Testis (tissue), 3 donors: ENCODE results near the gene DAZAP2. TPM values are rescaled to one million over a fixed set of nuclear protein-coding genes. Genes with fewer than 3 reads are reported as not detected.
A peak's percentile ranks its signal among the peaks of the same experiment; 100 is the strongest.

Source experiments
- DNase-seq: peaks from one replicate; pipeline ENCODE4 v3.0.0-alpha.2; 2019
- H3K27ac ChIP-seq, 2 donors: fragments of 200-600 bp; sonication (generic); one replicate each; pipeline ENCODE4 v1.5.1; 2019
- H3K27me3 ChIP-seq: fragments of 200-600 bp; sonication (generic); one replicate; pipeline ENCODE4 v1.5.1; 2019
- H3K36me3 ChIP-seq: fragments of 200-600 bp; sonication (generic); one replicate; pipeline ENCODE4 v1.5.1; 2017; ENCODE audit warnings: low read depth; ENCODE audit errors: missing control alignments
- H3K4me1 ChIP-seq: fragments of 200-600 bp; sonication (generic); one replicate; pipeline ENCODE4 v1.5.1; 2019
- H3K4me3 ChIP-seq, 2 donors: fragments of 200-600 bp; sonication (generic); one replicate each; pipeline ENCODE4 v1.5.1; 2017 to 2019
- H3K9me3 ChIP-seq: fragments of 200-600 bp; sonication (generic); one replicate; pipeline ENCODE4 v1.5.1; 2017
- POLR2A ChIP-seq: fragments of 450-650 bp; IDR thresholded peaks from one replicate; pipeline ENCODE4 v1.6.1; 2017; ENCODE audit warnings: antibody characterized with exemption, mild to moderate bottlenecking, moderate library complexity
- WGBS, 2 donors: methylation state at CpG; one replicate each; pipeline ENCODE4 v1.1.5; 2018; 5-methylcytosine and 5-hydroxymethylcytosine counted together
- intact Hi-C: fragments of 100-400 bp; cut with DNase I; formaldehyde crosslinking; loops from one replicate; pipeline ENCODE4 v1.15.1; 2023; ENCODE audit warnings: low total_unique reads
- polyA plus RNA-seq: library from polyadenylated mRNA; stranded (reverse); fragments of 350-450 nt; fragmentation: Illumina TruSeq; extraction: RNeasy Lipid Tissue Mini Kit (QIAGEN cat#74804); gene quantifications from one replicate; pipeline ENCODE4 v1.2.3, GENCODE V29; 2014; ENCODE audit warnings: low read depth, low replicate concordance; ENCODE audit not compliant: insufficient read depth
- total RNA-seq, 2 donors: library from RNA; depleted of rRNA; stranded (reverse); fragments of >200 nt; gene quantifications; one replicate each; pipeline ENCODE4 v1.2.3, GENCODE V29; 2016
- TF ChIP-seq, protein P1 (sequence below), 3 experiments: fragments of 450-650 bp in 2 of 3; fragments of 200-600 bp in 1 of 3; sonication (generic) in 1 of 3; IDR thresholded peaks; one replicate each; pipeline ENCODE4 v1.5.1; 2016 to 2019; ENCODE audit warnings: antibody characterized with exemption in 3 of 3, mild to moderate bottlenecking in 2 of 3, moderate library complexity in 1 of 3

DAZAP2 gene
- total and polyA plus RNA-seq, 3 donors from 2014 or later = 106 to 226 (median 176) TPM

DNA sequence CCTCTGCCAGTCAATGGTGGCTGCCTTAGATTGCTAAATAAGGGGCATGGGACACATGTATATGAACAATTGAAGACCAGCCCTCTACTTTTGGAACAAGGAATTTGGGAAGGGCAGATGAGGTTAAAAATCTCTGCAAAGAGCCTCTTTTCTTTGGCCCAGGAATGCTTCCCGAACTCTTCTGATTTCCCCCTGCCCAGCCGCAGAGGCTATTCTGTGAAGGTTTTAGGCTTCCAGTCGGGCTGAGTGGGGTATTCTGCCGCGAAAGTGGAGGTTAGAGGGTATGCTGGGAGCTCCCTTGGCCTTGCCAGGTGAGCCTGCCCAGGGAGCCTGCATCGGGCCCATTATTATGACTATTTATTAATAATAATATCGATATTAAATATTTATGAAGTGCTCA, 22.0 kb upstream of the DAZAP2 start:
- Histone ChIP-seq H3K4me3 (peak overlapping the region; percentile 84 to 91), H3K27me3 (no peaks in the 10 kb centered on the region), H3K9me3 (no peaks in the 10 kb centered on the region), H3K36me3 (no peaks in the 10 kb centered on the region), H3K4me1 (no peaks in the 10 kb centered on the region), H3K27ac (peak overlapping the region; percentile 95)
- 18 to 27% methylated on average over 7 of the region's 7 CpGs for WGBS, 2 donors
- intact Hi-C loops = no loop called here
- TF ChIP-seq POLR2A = no peak
- TF ChIP-seq, protein P1, sequence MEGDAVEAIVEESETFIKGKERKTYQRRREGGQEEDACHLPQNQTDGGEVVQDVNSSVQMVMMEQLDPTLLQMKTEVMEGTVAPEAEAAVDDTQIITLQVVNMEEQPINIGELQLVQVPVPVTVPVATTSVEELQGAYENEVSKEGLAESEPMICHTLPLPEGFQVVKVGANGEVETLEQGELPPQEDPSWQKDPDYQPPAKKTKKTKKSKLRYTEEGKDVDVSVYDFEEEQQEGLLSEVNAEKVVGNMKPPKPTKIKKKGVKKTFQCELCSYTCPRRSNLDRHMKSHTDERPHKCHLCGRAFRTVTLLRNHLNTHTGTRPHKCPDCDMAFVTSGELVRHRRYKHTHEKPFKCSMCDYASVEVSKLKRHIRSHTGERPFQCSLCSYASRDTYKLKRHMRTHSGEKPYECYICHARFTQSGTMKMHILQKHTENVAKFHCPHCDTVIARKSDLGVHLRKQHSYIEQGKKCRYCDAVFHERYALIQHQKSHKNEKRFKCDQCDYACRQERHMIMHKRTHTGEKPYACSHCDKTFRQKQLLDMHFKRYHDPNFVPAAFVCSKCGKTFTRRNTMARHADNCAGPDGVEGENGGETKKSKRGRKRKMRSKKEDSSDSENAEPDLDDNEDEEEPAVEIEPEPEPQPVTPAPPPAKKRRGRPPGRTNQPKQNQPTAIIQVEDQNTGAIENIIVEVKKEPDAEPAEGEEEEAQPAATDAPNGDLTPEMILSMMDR (IDR thresholded peaks at IDR 0.05) = no peak
- no peak for DNase-seq

DNA sequence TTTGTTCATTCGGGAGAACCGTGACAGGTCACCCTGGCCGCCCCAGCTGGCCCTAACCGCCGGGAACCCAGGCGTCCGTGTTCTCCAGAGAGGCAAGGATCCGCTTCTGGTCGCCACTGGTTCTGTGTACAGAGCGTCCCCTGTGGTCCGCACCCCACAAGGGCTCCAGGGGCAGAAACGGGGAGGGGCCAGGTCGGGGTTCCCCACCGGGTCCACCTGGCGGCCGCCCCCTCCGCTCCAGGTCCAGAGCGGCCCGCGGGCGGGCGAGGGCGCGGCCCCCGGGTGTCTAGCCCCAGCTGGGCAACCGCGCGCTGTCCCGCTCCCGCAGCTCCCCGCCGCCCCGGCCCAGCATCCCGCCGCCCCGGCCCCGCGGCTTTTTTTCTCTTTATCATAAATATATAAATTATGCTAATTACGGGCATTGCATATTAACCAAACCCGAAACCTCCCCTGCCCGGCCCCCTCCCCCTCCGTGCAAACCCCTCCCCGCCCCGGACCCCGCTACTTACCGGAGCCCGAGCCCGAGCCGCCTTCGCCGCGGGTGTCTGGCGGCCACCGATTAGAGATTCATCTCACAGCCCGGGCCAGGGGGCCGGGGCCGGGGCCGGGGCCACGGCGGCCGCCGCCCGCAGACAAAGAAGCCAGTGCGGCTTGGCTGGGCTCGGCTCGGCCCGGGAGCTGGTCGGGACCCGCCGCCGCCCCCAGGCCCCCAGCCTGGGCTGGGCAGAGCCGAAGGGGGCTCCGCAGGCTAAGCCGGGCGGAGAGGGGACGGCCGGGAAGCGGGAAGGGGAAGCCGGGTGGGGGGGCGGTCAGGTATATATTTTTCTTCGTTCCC, 21.3 kb upstream of the DAZAP2 start:
- Histone ChIP-seq H3K27ac (peak overlapping the region; percentile 95), H3K27me3 (no peaks in the 10 kb centered on the region), H3K36me3 (no peaks in the 10 kb centered on the region), H3K4me1 (no peaks in the 10 kb centered on the region), H3K9me3 (no peaks in the 10 kb centered on the region), H3K4me3 (peak overlapping the region; percentile 84 to 91)
- intact Hi-C loops = no loop called here
- TF ChIP-seq, protein P1 (IDR thresholded peaks at IDR 0.05) = peak in 1 of 3 experiments; percentile 14
- TF ChIP-seq POLR2A = no peak
- 1 to 2% methylated on average over 62 to 81 of the region's 81 CpGs for WGBS, 2 donors
- DNase-seq = peak; percentile 52

DNA sequence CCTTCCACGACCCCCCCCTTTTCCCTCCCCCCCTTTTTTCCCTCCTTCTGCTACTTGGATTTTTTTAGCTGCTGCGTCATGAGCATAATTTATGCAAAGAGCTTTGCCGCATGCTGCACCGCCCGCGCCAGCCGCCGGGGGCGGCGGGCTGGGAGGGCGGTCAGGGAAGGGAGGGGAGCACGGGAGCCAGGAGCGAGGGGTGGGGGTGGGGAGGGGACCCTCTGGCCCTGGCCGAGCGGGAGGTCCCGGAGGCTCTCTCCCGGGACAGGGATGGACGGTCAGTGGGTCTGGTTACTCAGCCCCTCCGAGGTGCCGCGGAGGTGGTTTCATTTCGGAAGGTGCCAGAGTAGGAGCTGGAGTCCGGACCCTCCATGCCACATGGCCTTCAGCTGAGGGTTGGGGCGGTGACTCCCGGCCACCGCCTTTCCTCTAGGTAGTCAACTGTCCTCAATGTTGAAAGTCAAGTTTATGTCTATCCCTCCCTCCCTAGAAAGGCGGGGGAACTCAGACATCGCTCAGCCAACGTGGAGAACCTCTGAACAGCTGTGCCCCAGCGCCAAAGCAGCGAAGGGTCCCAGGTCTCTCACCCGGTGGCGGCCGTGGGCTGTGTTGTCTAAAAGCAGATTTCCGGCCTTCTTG, 20.5 kb upstream of the DAZAP2 start, which contains the start of gene POU6F1:
Gene POU6F1 (minus strand): TSS at position 95 of the 639 bp plus-strand sequence. CDS start 11,226 bp downstream, outside the sequence.
- no peaks in the 10 kb centered on the region for H3K9me3 ChIP-seq
- H3K27ac ChIP-seq = peak within 1 kb of the TSS; percentile 95
- H3K27me3 ChIP-seq = no peaks in the 10 kb centered on the region
- intact Hi-C loops = no loop called here
- H3K4me1 ChIP-seq = no peaks in the 10 kb centered on the region
- peak; percentile 51 for DNase-seq
- no peaks in the 10 kb centered on the region for H3K36me3 ChIP-seq
- WGBS, 2 donors = 0% methylated on average over 25 to 34 of the region's 35 CpGs
- TF ChIP-seq, protein P1 (IDR thresholded peaks at IDR 0.05) = peak; percentile 19 to 57 (median 45)
- no peak for TF ChIP-seq POLR2A
- peak within 1 kb of the TSS; percentile 84 to 91 for H3K4me3 ChIP-seq

DNA sequence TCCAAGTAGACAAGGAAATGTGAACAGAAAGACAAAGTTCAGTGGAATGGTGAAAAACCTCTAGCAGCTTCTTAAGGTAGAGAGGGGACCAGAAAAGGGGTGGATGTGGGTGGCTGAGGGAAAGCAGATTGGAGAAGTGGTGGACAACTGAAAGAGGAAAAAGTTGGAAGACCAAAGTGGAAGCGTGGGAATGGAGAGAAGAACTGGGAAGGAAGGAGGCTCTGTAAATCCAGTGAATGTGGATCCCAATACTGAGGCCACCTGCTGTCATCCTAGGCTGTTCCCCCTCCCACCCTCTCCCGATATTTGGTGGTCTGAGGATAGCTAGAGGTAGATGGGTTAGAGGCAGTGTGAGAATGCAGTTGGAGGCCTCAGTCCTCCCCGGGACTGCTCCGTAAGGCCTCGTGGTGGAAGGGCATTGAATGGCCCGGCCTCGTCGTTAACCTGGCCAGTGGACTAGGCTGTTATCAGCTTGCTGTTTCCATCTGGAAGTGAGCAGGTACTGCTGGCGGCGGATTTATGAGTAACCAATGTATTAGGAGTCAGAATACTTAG, 19.9 kb upstream of the DAZAP2 start:
- no peaks in the 10 kb centered on the region for H3K4me1 ChIP-seq
- no peaks in the 10 kb centered on the region for H3K36me3 ChIP-seq
- peak overlapping the region; percentile 95 for H3K27ac ChIP-seq
- no peaks in the 10 kb centered on the region for H3K27me3 ChIP-seq
- no peak for DNase-seq
- WGBS, 2 donors = 37 to 43% methylated on average over 8 to 10 of the region's 10 CpGs
- no peaks in the 10 kb centered on the region for H3K9me3 ChIP-seq
- intact Hi-C loops = no loop called here
- H3K4me3 ChIP-seq = peak overlapping the region; percentile 84 to 91
- TF ChIP-seq, protein P1 (IDR thresholded peaks at IDR 0.05) = no peak
- TF ChIP-seq POLR2A = no peak
